Measurements from ENCODE around the gene ARL2BP. TPM values are rescaled to one million over a fixed set of nuclear protein-coding genes. Genes with fewer than 3 reads are reported as not detected.

ARL2BP gene
- total and polyA plus RNA-seq, 10 of the 15 experiments (the other 5 are each of a cell fraction or from before 2014, with no cell fraction given): 12.5 to 56.6 (median 29.7) TPM

DNA sequence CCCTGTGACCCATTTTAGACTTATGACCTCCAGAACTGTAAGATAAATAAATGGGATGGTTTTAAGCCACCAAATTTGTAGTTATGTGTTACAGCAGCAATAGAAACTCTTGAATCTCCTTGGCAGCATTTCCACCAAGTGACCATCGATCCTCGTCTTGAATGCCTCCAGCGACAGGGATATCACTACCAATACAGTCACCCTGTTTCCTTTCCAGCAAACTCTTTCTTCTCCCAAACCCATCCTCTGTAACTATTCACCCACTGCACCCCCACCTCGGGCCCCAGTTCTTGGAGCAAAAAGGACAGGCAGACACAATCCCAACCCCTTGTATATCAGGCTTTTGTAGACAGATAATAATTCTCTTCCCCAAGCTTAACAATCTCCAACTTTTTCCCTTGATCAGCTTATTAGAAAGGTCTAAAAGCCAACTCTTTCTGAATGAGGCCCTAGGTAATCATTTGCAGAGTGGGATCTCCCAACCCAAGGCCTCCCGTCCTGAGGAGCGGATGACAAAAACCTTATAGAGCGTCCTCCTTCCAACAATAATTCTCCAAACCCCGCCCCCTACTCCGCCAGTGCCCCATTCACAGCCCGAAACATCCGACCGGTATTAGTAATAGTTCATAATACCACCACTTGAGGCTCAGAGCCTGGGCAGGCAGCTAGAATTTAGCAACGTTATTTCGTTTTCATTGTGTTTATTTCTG, 54.1 kb downstream of the ARL2BP start:
- peak overlapping the region; percentile 65 for H3K9ac ChIP-seq (ENCODE audit: control insufficient read depth, insufficient read depth, low read length)
- POLR2A ChIA-PET: interaction anchor here (0.6 to 7.0 kb wide), 5 partner anchors 8 to 118 kb away, joined by 3 to 65 read pairs (median 4); partner anchors contain the start of genes PSME3IP1 and RSPRY1
- peaks cover 29% of the 10 kb centered on the region for H3K4me1 ChIP-seq (ENCODE audit: control insufficient read depth, insufficient read depth, low read length)
- ATAC-seq (peak; percentile 52), FAIRE-seq (no peak), DNase-seq (ENCODE audit: low read depth, low spot score) (no peak)
- peak overlapping the region; percentile 61 for H3K4me2 ChIP-seq (ENCODE audit: control insufficient read depth, insufficient read depth)
- no TSS peak for BruUV-seq (replicated peaks)
- H3K36me3 ChIP-seq (ENCODE audit: control insufficient read depth in 2 of 2, insufficient read depth in 2 of 2, low read length in 1 of 2): no peaks in the 10 kb centered on the region
- no peaks in the 10 kb centered on the region for H3K9me3 ChIP-seq (replicated peaks; ENCODE audit: control insufficient read depth, insufficient read depth, low read length)
- intact Hi-C loops (cut with micrococcal nuclease; ENCODE audit: unreplicated experiment) (loop anchor here (1.0 to 2.0 kb wide), 3 partner anchors 39 to 112 kb away; partner anchors contain the start of genes ARL2BP, PSME3IP1 and RSPRY1), in situ Hi-C loops (cut with MboI) (no loop called here)
- 22% methylated on average over 14 of the region's 14 CpGs for WGBS (ENCODE audit: insufficient coverage, insufficient replicate concordance, low lambda C conversion rate, missing lambda C conversion rate)
- H3K79me2 ChIP-seq (ENCODE audit: control insufficient read depth, insufficient read depth, low read length): no peaks in the 10 kb centered on the region
- H4K20me1 ChIP-seq (ENCODE audit: control insufficient read depth, insufficient read depth): no peaks in the 10 kb centered on the region
- CTCF ChIA-PET: interaction anchor here (0.6 to 15.8 kb wide), 14 partner anchors 10 to 427 kb away, joined by 3 to 632 read pairs (median 6); partner anchors contain the start of genes ARL2BP, CCL22 and CX3CL1
- peak overlapping the region; percentile 77 for H3K27ac ChIP-seq (ENCODE audit: control insufficient read depth, insufficient read depth)
- RAD21 ChIA-PET (ENCODE audit: unreplicated experiment): interaction anchor here (0.6 to 9.2 kb wide), 18 partner anchors 10 to 294 kb away, joined by 3 to 293 read pairs (median 7); partner anchors contain the start of genes ADGRG5, ARL2BP, CPNE2 and PSME3IP1
- TF ChIP-seq KLF5 (IDR thresholded peaks at IDR 0.05; ENCODE audit: partially characterized antibody): no peak
- TF ChIP-seq, protein P1, sequence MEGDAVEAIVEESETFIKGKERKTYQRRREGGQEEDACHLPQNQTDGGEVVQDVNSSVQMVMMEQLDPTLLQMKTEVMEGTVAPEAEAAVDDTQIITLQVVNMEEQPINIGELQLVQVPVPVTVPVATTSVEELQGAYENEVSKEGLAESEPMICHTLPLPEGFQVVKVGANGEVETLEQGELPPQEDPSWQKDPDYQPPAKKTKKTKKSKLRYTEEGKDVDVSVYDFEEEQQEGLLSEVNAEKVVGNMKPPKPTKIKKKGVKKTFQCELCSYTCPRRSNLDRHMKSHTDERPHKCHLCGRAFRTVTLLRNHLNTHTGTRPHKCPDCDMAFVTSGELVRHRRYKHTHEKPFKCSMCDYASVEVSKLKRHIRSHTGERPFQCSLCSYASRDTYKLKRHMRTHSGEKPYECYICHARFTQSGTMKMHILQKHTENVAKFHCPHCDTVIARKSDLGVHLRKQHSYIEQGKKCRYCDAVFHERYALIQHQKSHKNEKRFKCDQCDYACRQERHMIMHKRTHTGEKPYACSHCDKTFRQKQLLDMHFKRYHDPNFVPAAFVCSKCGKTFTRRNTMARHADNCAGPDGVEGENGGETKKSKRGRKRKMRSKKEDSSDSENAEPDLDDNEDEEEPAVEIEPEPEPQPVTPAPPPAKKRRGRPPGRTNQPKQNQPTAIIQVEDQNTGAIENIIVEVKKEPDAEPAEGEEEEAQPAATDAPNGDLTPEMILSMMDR (IDR thresholded peaks at IDR 0.05 in 2 of 3, conservative IDR thresholded peaks at IDR 0.05 in 1 of 3; ENCODE audit: control insufficient read depth in 2 of 3, extremely low read depth in 1 of 3, insufficient read depth in 1 of 3, low read depth in 3 of 3, low read length in 3 of 3): 0 out of 6 replicates have a peak, but pooled peaks of 1 of the 3 experiments have one; percentile 27
- peak overlapping the region; percentile 58 for H3K4me3 ChIP-seq
- H3K27me3 ChIP-seq (replicated peaks in 1 of 2; ENCODE audit: control insufficient read depth in 2 of 2, insufficient read depth in 2 of 2, low read length in 1 of 2): no peaks in the 10 kb centered on the region
- H2AFZ ChIP-seq (ENCODE audit: control insufficient read depth, low read depth, low read length): peak overlapping the region; percentile 91
- SMC1A ChIA-PET (ENCODE audit: uncharacterized antibody, unreplicated experiment): interaction anchor here (1.1 to 8.7 kb wide), 11 partner anchors 10 to 253 kb away, joined by 3 to 283 read pairs (median 6); partner anchors contain the start of gene ARL2BP
